SK-N-SH (cell line): ENCODE data around the gene ART1.

Experiments used
- RFX5 ChIP-seq: IDR thresholded peaks from 2 replicates; pipeline ENCODE4 v1.6.1; 2012; ENCODE audit warnings: mild to moderate bottlenecking, improper control_type of control experiment, low read length
- TF ChIP-seq, protein P1 (sequence below): fragments of 200-600 bp; sonication (generic); IDR thresholded peaks from 2 replicates; pipeline ENCODE4 v1.6.1; 2017; ENCODE audit warnings: antibody characterized with exemption, mild to moderate bottlenecking, moderate library complexity

DNA sequence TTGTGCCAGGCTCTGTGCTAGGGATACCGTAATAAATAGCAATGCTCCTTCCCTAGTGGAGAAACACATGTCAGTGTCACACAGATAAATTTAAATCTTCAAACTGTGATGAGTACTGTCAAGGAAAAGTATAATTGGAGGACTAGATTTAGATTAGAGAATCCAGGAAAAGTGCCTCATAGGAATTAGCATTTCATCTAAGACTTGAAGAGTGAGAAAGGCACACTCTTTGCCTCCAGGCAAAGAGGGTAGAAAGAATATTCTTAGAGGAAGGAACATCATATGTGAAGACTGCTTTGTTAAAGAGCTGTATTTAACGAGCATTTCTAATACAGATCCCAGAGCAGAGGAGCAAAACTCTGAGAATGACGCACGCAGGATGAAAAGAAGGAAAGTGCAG is 34.1 kb upstream of the ART1 start:
- TF ChIP-seq, protein P1, sequence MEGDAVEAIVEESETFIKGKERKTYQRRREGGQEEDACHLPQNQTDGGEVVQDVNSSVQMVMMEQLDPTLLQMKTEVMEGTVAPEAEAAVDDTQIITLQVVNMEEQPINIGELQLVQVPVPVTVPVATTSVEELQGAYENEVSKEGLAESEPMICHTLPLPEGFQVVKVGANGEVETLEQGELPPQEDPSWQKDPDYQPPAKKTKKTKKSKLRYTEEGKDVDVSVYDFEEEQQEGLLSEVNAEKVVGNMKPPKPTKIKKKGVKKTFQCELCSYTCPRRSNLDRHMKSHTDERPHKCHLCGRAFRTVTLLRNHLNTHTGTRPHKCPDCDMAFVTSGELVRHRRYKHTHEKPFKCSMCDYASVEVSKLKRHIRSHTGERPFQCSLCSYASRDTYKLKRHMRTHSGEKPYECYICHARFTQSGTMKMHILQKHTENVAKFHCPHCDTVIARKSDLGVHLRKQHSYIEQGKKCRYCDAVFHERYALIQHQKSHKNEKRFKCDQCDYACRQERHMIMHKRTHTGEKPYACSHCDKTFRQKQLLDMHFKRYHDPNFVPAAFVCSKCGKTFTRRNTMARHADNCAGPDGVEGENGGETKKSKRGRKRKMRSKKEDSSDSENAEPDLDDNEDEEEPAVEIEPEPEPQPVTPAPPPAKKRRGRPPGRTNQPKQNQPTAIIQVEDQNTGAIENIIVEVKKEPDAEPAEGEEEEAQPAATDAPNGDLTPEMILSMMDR: no peak
- no peak for TF ChIP-seq RFX5
